Thymus (tissue), 11 donors: ENCODE data around the gene SEMA6A. TPM values are rescaled to one million over a fixed set of nuclear protein-coding genes. Genes with fewer than 3 reads are reported as not detected.
"Not testable (repeated sequence)": the region's sequence is repeated elsewhere in the genome, so short reads cannot be mapped to it uniquely, and the experiment has no call there.

Experiments
- DNase-seq, 9 donors: peaks; one replicate each; pipeline ENCODE4 v3.0.0-alpha.2; 2013; ENCODE audit warnings: low spot score in 9 of 9, low read depth in 6 of 9, missing footprints in 1 of 9
- H3K27ac ChIP-seq, 2 donors: one replicate each; pipeline ENCODE4 v1.5.1; 2013; ENCODE audit warnings: control low read depth in 1 of 2, low read depth in 1 of 2, low read length in 1 of 2, mild to moderate bottlenecking in 1 of 2, moderate library complexity in 1 of 2
- H3K27me3 ChIP-seq, 2 donors: one replicate each; pipeline ENCODE4 v1.5.1; 2013; ENCODE audit warnings: low read length in 1 of 2; ENCODE audit not compliant: control insufficient read depth in 2 of 2, insufficient read depth in 1 of 2
- H3K36me3 ChIP-seq, 2 donors: one replicate each; pipeline ENCODE4 v1.5.1; 2013; ENCODE audit warnings: low read length in 1 of 2, mild to moderate bottlenecking in 1 of 2, moderate library complexity in 1 of 2; ENCODE audit not compliant: control insufficient read depth in 2 of 2, insufficient read depth in 2 of 2
- H3K4me1 ChIP-seq, 2 donors: one replicate each; pipeline ENCODE4 v1.5.1; 2013; ENCODE audit warnings: low read length in 2 of 2; ENCODE audit not compliant: control insufficient read depth in 2 of 2, insufficient read depth in 2 of 2
- H3K4me3 ChIP-seq, 2 donors: one replicate each; pipeline ENCODE4 v1.5.1; 2013; ENCODE audit warnings: low read length in 2 of 2, control low read depth in 1 of 2, mild to moderate bottlenecking in 1 of 2
- H3K9me3 ChIP-seq, 2 donors: one replicate each; pipeline ENCODE4 v1.5.1; 2013; ENCODE audit warnings: low read length in 1 of 2, mild to moderate bottlenecking in 1 of 2; ENCODE audit not compliant: control insufficient read depth in 2 of 2, insufficient read depth in 1 of 2
- WGBS: extraction: QIAGEN DNeasy Blood & Tissue Kit; methylation state at CpG from one replicate; pipeline ENCODE4 v1.1.7; 2013; 5-methylcytosine and 5-hydroxymethylcytosine counted together
- polyA plus RNA-seq: library from polyadenylated mRNA; stranded (reverse); fragments of 200-250 nt; gene quantifications from one replicate; pipeline ENCODE4 v1.2.3, GENCODE V29; 2013
- total RNA-seq: library from RNA; stranded (reverse); fragments of 120-200 nt; gene quantifications from one replicate; pipeline ENCODE4 v1.2.4, GENCODE V29; 2013
- donor health status: healthy.

The SEMA6A gene
- total and polyA plus RNA-seq, 2 donors, result 3.6 to 6.2 TPM

DNA sequence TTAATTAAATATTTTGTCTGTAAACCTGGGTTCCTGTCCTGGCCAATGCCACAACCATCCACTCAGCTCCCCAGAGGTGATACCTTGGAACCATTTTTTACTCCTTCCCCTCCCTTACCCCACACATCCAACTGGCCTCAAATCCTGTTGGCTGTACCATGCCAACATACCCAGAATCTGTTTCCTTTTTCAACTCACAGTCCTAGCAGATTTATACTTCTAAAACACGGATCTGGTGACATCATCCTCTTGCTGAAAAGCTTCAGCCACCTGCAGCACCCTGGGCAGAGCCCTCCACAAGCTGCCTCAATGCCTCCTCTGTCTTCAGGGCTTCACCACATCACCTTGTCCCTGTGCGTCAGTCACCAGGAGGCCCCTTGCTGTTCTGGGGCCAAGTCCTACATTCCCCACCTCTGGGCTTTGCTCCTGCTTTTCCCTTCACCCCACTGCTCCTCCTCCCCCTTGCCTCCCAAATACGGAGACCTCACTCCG, 14.9 kb downstream of the SEMA6A start:
- H3K36me3 ChIP-seq, result no peaks in the 10 kb centered on the region
- WGBS, result 85% methylated on average over 4 of the region's 4 CpGs
- no peak for DNase-seq
- no peak overlapping the region for H3K4me3 ChIP-seq
- no peaks in the 10 kb centered on the region for H3K4me1 ChIP-seq
- no peaks in the 10 kb centered on the region for H3K27me3 ChIP-seq
- no peaks in the 10 kb centered on the region for H3K9me3 ChIP-seq
- no peak overlapping the region for H3K27ac ChIP-seq

DNA sequence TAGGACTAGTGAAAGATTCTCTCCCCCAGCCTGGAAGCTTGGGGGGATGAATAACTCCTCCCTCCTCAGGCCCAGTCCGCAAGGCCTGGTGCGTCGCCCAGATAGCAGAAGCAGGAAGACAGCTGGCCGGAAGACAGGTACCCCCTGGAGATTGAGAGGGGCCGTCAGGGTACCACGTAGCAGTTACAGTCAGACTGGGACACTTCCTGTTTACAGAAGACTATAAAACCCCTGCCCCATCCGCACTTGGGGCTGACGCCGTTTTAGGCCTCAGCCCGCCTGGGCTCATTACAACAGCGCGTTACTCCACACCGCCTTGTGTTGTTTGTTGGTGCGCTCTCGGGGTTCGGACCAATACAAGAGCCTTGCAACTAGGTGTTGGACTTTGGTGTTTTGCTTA, 15.4 kb downstream of the SEMA6A start:
- H3K27me3 ChIP-seq, result no peaks in the 10 kb centered on the region
- no peaks in the 10 kb centered on the region for H3K36me3 ChIP-seq
- H3K27ac ChIP-seq, result no peak overlapping the region
- 80% methylated on average over 16 of the region's 16 CpGs for WGBS
- no peak overlapping the region for H3K4me3 ChIP-seq
- H3K9me3 ChIP-seq, result no peaks in the 10 kb centered on the region
- no peak for DNase-seq
- H3K4me1 ChIP-seq, result no peaks in the 10 kb centered on the region

GRCh38 chr5:116557669-116558271, 16.9 kb downstream of the SEMA6A start:
- Histone ChIP-seq H3K27ac (no peak overlapping the region), H3K4me3 (no peak overlapping the region), H3K4me1 (no peaks in the 10 kb centered on the region), H3K27me3 (no peaks in the 10 kb centered on the region), H3K36me3 (no peaks in the 10 kb centered on the region), H3K9me3 (no peaks in the 10 kb centered on the region)
- DNase-seq, result peak in 1 of 9 donors; percentile 15
- WGBS, result 74% methylated on average over 5 of the region's 5 CpGs

DNA sequence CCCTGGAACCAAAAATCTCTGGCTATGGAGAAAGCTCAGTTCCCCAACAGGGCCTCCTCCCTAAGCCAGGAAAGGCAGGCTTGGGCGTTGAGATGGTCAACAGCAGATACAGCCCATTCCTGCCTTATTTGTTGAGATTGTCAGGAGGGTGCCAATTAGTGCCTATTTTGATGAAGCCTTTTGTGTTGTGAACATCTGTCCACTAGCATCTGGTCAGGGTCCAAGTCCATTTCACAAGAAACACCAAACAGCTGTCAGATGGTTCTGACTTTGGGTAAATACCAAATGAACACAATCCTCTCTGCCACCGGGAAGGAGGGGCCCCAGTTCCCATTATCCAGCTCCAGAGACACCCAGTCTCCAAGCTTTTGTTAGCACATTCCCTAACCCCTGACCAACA, 19.9 kb downstream of the SEMA6A start:
- no peaks in the 10 kb centered on the region for H3K4me1 ChIP-seq
- H3K4me3 ChIP-seq, result no peak overlapping the region
- no peaks in the 10 kb centered on the region for H3K36me3 ChIP-seq
- no peaks in the 10 kb centered on the region for H3K9me3 ChIP-seq
- 96% methylated on average over 2 of the region's 2 CpGs for WGBS
- no peak overlapping the region for H3K27ac ChIP-seq
- H3K27me3 ChIP-seq, result no peaks in the 10 kb centered on the region
- DNase-seq, result no peak

GRCh38 chr5:116553366-116553765, 21.3 kb downstream of the SEMA6A start:
- 96% methylated on average over 4 of the region's 4 CpGs for WGBS

DNA sequence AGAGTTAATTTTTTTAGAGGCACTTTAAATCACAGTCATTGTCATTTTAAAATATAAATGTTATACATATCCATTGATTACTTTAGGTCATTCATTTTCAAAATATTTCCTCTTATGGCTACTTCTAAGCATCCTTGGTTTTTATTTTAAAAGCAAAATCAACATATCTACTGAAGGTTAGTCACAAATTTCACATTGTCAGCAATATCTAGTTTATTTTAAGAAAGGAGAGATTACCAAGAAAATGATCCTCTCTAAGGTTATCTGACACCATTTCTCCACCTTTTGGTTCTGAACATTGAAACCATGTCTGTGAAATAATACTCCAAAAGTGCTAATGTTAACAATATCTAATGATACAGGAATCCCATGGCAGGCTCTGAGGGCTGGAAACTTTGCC, 24.5 kb downstream of the SEMA6A start:
- no peak for DNase-seq
- Histone ChIP-seq H3K4me3 (no peak overlapping the region), H3K4me1 (no peaks in the 10 kb centered on the region), H3K27me3 (no peaks in the 10 kb centered on the region), H3K36me3 (no peaks in the 10 kb centered on the region), H3K9me3 (peaks cover 0 to 4% of the 10 kb centered on the region in 2 donors), H3K27ac (no peak overlapping the region)

More at GRCh38 chr5:116553366-116553765, 21.3 kb downstream of the SEMA6A start:
- no peaks in the 10 kb centered on the region for H3K4me1 ChIP-seq
- DNase-seq, result no peak
- H3K27me3 ChIP-seq, result no peaks in the 10 kb centered on the region
- H3K4me3 ChIP-seq, result no peak overlapping the region
- no peaks in the 10 kb centered on the region for H3K36me3 ChIP-seq
- no peak overlapping the region for H3K27ac ChIP-seq
- no peaks in the 10 kb centered on the region for H3K9me3 ChIP-seq

- Histone ChIP-seq H3K27me3 (no peaks in the 10 kb centered on the region), H3K4me3 (no peak overlapping the region), H3K4me1 (no peaks in the 10 kb centered on the region), H3K27ac (no peak overlapping the region), H3K9me3 (peaks cover 0 to 8% of the 10 kb centered on the region in 2 donors), H3K36me3 (no peaks in the 10 kb centered on the region)
- WGBS, result 100% methylated on average over 1 of the region's 1 CpG
- no peak for DNase-seq
Observed at GRCh38 chr5:116546743-116547124, 27.9 kb downstream of the SEMA6A start.

DNA sequence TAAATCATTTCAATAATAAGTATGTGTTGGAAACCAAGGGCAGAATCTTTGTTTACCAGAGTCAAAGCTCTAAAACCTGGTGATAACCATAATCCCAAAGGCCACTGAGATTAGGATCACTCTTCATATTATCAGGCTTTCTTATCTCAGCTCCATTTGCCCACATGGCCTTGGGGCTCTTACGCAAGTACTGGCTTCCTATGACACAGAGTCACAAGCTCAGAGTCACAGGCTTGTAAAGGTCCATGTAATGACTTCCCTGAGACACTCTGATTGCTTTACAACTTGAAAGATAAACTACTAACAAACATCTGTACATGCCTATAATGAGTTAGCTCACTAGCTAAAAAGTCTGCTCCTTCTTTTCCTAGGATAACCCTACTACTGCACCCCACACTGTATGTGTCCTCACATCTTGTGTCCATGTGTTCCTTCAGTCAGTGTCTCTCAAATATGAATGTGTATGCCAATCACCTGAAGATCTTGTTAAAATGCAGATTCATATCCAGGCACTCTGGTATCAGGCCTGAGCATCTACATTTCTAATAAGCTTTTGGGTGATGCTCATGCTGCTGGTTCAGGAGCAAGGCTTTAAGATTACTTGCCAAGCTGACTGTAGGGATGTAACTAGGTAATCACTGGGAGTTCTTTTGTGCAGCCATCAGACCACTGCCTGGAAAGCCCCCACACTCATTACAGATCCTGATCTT, 28.4 kb downstream of the SEMA6A start:
- Histone ChIP-seq H3K27ac (no peak overlapping the region), H3K36me3 (no peaks in the 10 kb centered on the region), H3K4me1 (no peaks in the 10 kb centered on the region), H3K4me3 (no peak overlapping the region), H3K9me3 (peaks cover 0 to 8% of the 10 kb centered on the region in 2 donors), H3K27me3 (no peaks in the 10 kb centered on the region)
- no peak for DNase-seq
- 98% methylated on average over 1 of the region's 1 CpG for WGBS

- not testable (repeated sequence) for DNase-seq, H3K4me3 ChIP-seq, H3K9me3 ChIP-seq, H3K36me3 ChIP-seq, H3K4me1 ChIP-seq, H3K27ac ChIP-seq, H3K27me3 ChIP-seq
- 96% methylated on average over 6 of the region's 6 CpGs for WGBS
Observed at GRCh38 chr5:116545465-116545864, 29.2 kb downstream of the SEMA6A start.
